Endodermal cell (in vitro differentiated cells): ENCODE data around the gene SHTN1. TPM values are rescaled to one million over a fixed set of nuclear protein-coding genes. Genes with fewer than 3 reads are reported as not detected.

Experiments
- DNase-seq: peaks from one replicate; pipeline ENCODE4 v3.0.0-alpha.2; 2017
- H3K27ac ChIP-seq: 2 replicates; pipeline ENCODE4 v1.5.1; 2013; ENCODE audit warnings: mild to moderate bottlenecking, low read depth, low read length, moderate library complexity
- H3K27me3 ChIP-seq: 2 replicates; pipeline ENCODE4 v1.6.1; 2013; ENCODE audit warnings: mild to moderate bottlenecking, low read length, moderate library complexity; ENCODE audit not compliant: insufficient read depth, control insufficient read depth, poor library complexity, severe bottlenecking
- H3K36me3 ChIP-seq: 2 replicates; pipeline ENCODE4 v1.7.0; 2013; ENCODE audit warnings: mild to moderate bottlenecking, low read length, moderate library complexity; ENCODE audit not compliant: control insufficient read depth, insufficient read depth
- H3K4me1 ChIP-seq: one replicate; pipeline ENCODE4 v1.7.0; 2013; ENCODE audit warnings: low read length; ENCODE audit not compliant: control insufficient read depth, insufficient read depth
- H3K4me3 ChIP-seq: 2 replicates; pipeline ENCODE4 v1.5.1; 2013; ENCODE audit warnings: mild to moderate bottlenecking, low read length, moderate library complexity
- H3K9ac ChIP-seq: 2 replicates; pipeline ENCODE4 v1.6.1; 2013; ENCODE audit warnings: mild to moderate bottlenecking, low read length, moderate library complexity; ENCODE audit not compliant: poor library complexity, severe bottlenecking; ENCODE audit errors: extremely low read depth
- H3K9me3 ChIP-seq: 2 replicates; pipeline ENCODE4 v1.6.1; 2013; ENCODE audit warnings: mild to moderate bottlenecking, low read length, moderate library complexity; ENCODE audit not compliant: control insufficient read depth
- H3K27ac Mint-ChIP-seq: 2 replicates; pipeline ENCODE4 v1.8.0; 2020; ENCODE audit warnings: mixed read lengths
- H3K27me3 Mint-ChIP-seq: 2 replicates; pipeline ENCODE4 v1.8.0; 2021; ENCODE audit warnings: mild to moderate bottlenecking, mixed read lengths; ENCODE audit not compliant: insufficient read depth
- H3K36me3 Mint-ChIP-seq: 2 replicates; pipeline ENCODE4 v1.8.0; 2020; ENCODE audit warnings: low read depth, mixed read lengths
- H3K4me1 Mint-ChIP-seq: 2 replicates; pipeline ENCODE4 v1.8.0; 2020; ENCODE audit warnings: mixed read lengths
- H3K4me3 Mint-ChIP-seq: 2 replicates; pipeline ENCODE4 v1.8.0; 2020; ENCODE audit warnings: mild to moderate bottlenecking, moderate library complexity, mixed read lengths
- H3K9me3 Mint-ChIP-seq: 2 replicates; pipeline ENCODE4 v1.8.0; 2020; ENCODE audit warnings: mild to moderate bottlenecking, mixed read lengths
- CTCF ChIP-seq: fragments of 200-600 bp; sonication (generic); conservative IDR thresholded peaks from 2 replicates; pipeline ENCODE4 v1.5.0; 2021; ENCODE audit warnings: antibody characterized with exemption, mild to moderate bottlenecking
- WGBS, 2 experiments: methylation state at CpG; one replicate each; pipeline versions ENCODE4 v1.1.5 to v1.1.7; 2013; ENCODE audit warnings: missing lambda C conversion rate in 2 of 2, mixed read lengths in 1 of 2; ENCODE audit not compliant: insufficient coverage in 1 of 2, insufficient read length in 1 of 2; 5-methylcytosine and 5-hydroxymethylcytosine counted together
- total RNA-seq, 2 donors: library from RNA; stranded (reverse); fragmentation: NEBNext Ultra II Directional in 1 of 2; extraction: Animal tissue kit (Norgen Biotek cat#: 25700) in 1 of 2; gene quantifications; 2 replicates in 1 of 2; 3 replicates in 1 of 2; pipeline ENCODE4 v1.2.1, GENCODE V29; 2021

The SHTN1 gene
- total RNA-seq, 2 donors from 2014 or later = 39.4 to 59.5 TPM

- H3K27me3 ChIP-seq = no peaks in the 10 kb centered on the region
- H3K4me1 ChIP-seq = no peaks in the 10 kb centered on the region
- no peak overlapping the region for H3K27ac ChIP-seq
- H3K36me3 Mint-ChIP-seq = peaks cover 8% of the 10 kb centered on the region
- H3K36me3 ChIP-seq = no peaks in the 10 kb centered on the region
- no peak overlapping the region for H3K27ac Mint-ChIP-seq
- H3K9ac ChIP-seq = no peak overlapping the region
- H3K4me1 Mint-ChIP-seq = peaks cover 6% of the 10 kb centered on the region
- H3K9me3 ChIP-seq = no peaks in the 10 kb centered on the region
- peaks cover 3% of the 10 kb centered on the region for H3K9me3 Mint-ChIP-seq
- no peak overlapping the region for H3K4me3 Mint-ChIP-seq
- H3K4me3 ChIP-seq = no peak overlapping the region
- DNase-seq = no peak
- TF ChIP-seq CTCF = no peak
- peaks cover 13% of the 10 kb centered on the region for H3K27me3 Mint-ChIP-seq
Observed at GRCh38 chr10:117002206-117002605, 2.8 kb downstream of the SHTN1 start.

- DNase-seq = no peak
- H3K36me3 ChIP-seq = no peaks in the 10 kb centered on the region
- H3K9me3 Mint-ChIP-seq = peaks cover 3% of the 10 kb centered on the region
- no peaks in the 10 kb centered on the region for H3K9me3 ChIP-seq
- no peak overlapping the region for H3K27ac ChIP-seq
- no peak overlapping the region for H3K9ac ChIP-seq
- no peaks in the 10 kb centered on the region for H3K4me1 ChIP-seq
- no peak for TF ChIP-seq CTCF
- no peak overlapping the region for H3K27ac Mint-ChIP-seq
- no peak overlapping the region for H3K4me3 Mint-ChIP-seq
- WGBS, 2 experiments = 63% methylated on average over 1 of the region's 2 CpGs; no CpG with 5 or more reads in 1 of the 2 experiments
- H3K27me3 ChIP-seq = no peaks in the 10 kb centered on the region
- H3K4me3 ChIP-seq = no peak overlapping the region
- H3K27me3 Mint-ChIP-seq = peaks cover 13% of the 10 kb centered on the region
- H3K36me3 Mint-ChIP-seq = peaks cover 8% of the 10 kb centered on the region
- peaks cover 16% of the 10 kb centered on the region for H3K4me1 Mint-ChIP-seq
Observed at GRCh38 chr10:117001144-117001543, 3.8 kb downstream of the SHTN1 start.

GRCh38 chr10:117000580-117000979 is 4.4 kb downstream of the SHTN1 start:
- H3K36me3 Mint-ChIP-seq = peaks cover 8% of the 10 kb centered on the region
- Histone ChIP-seq H3K9ac (no peak overlapping the region), H3K4me1 (no peaks in the 10 kb centered on the region), H3K4me3 (no peak overlapping the region), H3K27ac (no peak overlapping the region), H3K27me3 (no peaks in the 10 kb centered on the region), H3K9me3 (no peaks in the 10 kb centered on the region), H3K36me3 (no peaks in the 10 kb centered on the region)
- no peak for DNase-seq
- peak; percentile 22 for TF ChIP-seq CTCF
- WGBS, 2 experiments = 56 to 72% methylated on average over 1 to 2 of the region's 2 CpGs
- H3K4me1 Mint-ChIP-seq = peaks cover 17% of the 10 kb centered on the region
- H3K9me3 Mint-ChIP-seq = peaks cover 3% of the 10 kb centered on the region
- no peak overlapping the region for H3K4me3 Mint-ChIP-seq
- no peak overlapping the region for H3K27ac Mint-ChIP-seq
- peaks cover 10% of the 10 kb centered on the region for H3K27me3 Mint-ChIP-seq
